Inferior parietal cortex (tissue), 1 donor: ENCODE data around the gene ARTN.

ENCODE experiments used
- DNase-seq: peaks from one replicate; pipeline ENCODE4 v3.0.0-alpha.2; 2016; ENCODE audit errors: extremely low spot score

The ARTN gene

GRCh38 chr1:43970502-43970901, 36.9 kb downstream of the ARTN start:
- no peak for DNase-seq

GRCh38 chr1:43970911-43971310, 37.3 kb downstream of the ARTN start:
- no peak for DNase-seq

- DNase-seq: no peak
Measured at GRCh38 chr1:43971336-43971980, 37.9 kb downstream of the ARTN start.

DNA sequence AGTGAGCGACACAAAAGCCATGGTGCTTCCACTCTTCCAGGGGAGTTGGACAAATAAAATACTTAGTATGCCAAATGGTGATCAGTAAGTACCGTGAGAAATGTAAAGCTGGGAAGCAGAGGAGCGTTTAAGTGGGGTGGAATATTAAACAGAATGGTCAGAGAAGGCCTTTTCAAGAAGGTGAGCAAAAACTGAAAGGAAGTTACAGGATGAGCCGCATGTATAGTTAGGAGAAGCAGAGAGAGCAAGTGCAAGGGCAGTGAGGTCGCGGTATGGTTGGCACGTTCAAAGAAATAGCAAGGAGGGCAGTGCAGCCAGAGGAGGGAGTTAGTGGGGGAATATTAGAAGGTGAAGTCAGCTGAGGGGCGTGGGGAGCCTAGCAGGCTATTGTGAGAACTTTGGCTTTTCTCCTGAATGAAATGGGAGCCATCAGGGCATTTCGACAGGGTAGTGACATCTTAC, 40.4 kb downstream of the ARTN start:
- no peak for DNase-seq

DNA sequence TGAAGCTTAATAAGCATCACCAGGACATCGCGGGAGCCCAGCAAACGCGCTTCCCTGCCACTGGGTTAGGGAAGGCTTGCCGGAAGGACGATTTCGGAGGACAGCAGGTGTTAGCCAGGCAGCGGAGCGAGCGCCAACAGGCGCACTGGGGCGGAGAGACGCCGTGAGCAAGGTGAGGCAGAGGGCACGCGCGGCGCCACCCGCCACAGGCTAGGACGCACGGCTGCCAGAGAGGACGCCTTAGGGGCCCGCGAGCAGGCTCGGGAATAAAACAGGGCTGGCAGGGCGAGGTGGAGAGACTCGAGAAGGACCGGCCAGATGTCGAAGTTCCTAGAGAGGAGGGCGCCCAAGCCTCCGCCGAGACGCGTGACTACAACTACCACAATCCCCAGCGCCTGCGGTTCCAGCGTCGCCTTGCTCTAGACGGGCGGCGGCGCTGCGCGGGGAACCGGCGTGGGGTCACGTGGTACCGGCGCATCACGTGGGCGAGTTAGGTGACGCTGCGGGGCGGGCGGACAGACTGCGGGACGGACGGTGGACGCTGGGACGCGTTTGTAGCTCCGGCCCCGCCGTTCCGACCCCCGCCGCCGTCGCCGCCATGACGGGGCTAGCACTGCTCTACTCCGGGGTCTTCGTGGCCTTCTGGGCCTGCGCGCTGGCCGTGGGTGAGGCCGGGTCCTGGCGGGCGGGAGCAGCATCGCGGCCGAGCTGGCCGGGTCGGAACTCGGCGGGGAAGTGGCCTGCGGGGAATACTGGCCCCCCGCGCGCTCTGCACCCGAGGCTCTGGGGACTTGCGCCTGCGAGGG, 41.0 kb downstream of the ARTN start, which contains the start of gene ATP6V0B:
TSS of gene ATP6V0B (plus strand) at position 518 of the 806 bp plus-strand sequence. CDS start at position 599, 81 bp downstream.
- peak; percentile 98 for DNase-seq

DNA sequence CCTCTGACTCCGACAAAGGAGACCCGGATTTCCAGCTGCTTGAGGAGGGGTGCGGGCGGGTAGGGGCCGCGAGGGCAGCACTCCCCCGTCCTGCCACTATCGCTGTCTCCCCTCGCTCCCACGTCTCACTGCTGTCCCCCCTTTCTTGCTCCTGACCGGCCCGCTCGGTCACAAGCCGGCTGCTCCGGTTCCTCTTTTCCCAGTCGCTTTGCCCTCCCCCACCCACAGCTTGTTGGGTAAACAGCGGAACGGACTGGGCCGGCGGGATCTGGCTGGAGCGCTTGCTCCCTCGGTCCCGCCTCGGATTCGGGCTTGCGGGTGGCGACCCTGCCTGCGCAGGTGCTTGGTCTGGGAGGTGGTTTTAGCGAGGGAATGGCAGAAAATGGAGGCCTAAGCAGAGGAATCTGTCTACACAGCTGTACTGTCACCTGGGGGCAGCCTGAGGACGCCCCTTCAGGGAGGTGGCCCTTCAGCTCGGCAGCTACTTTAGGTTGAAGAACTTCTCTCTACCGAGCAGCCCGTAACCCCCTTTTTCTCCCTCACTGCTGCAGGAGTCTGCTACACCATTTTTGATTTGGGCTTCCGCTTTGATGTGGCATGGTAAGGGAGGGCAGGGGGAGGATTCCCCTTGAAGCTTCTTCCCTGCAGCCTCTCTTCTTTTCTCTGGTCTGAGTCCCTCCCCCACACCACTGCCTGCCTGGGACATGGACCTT, 41.8 kb downstream of the ARTN start:
- no peak for DNase-seq

DNA sequence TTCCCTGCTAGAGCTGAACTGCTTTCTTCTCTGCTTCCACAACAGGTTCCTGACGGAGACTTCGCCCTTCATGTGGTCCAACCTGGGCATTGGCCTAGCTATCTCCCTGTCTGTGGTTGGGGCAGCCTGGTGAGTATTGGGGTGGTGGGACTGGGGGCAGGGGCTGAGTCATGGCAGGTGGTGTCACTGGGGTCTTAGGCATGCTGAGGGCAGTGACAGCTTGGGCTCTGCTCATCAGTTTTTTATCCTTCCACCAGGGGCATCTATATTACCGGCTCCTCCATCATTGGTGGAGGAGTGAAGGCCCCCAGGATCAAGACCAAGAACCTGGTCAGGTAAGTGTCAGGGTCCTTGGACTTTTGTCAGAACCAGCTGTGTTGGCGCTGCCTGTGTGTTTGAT, 42.4 kb downstream of the ARTN start:
- no peak for DNase-seq

DNA sequence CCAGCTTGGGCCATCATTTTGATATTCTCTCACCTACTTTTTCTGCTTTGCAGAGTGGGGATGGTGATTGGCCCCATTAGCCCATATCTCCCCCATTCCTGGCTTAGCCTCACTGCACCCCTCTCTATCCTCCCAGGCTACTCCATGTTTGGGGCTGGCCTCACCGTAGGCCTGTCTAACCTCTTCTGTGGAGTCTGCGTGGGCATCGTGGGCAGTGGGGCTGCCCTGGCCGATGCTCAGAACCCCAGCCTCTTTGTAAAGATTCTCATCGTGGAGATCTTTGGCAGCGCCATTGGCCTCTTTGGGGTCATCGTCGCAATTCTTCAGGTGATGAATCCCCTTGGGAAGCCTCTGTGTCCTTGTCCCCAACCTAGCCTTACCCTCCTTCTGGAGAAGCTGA, 43.3 kb downstream of the ARTN start:
- no peak for DNase-seq

GRCh38 chr1:43977376-43978263, 44.0 kb downstream of the ARTN start:
- no peak for DNase-seq

- no peak for DNase-seq
Measured at GRCh38 chr1:43978264-43978550, 44.6 kb downstream of the ARTN start.

DNA sequence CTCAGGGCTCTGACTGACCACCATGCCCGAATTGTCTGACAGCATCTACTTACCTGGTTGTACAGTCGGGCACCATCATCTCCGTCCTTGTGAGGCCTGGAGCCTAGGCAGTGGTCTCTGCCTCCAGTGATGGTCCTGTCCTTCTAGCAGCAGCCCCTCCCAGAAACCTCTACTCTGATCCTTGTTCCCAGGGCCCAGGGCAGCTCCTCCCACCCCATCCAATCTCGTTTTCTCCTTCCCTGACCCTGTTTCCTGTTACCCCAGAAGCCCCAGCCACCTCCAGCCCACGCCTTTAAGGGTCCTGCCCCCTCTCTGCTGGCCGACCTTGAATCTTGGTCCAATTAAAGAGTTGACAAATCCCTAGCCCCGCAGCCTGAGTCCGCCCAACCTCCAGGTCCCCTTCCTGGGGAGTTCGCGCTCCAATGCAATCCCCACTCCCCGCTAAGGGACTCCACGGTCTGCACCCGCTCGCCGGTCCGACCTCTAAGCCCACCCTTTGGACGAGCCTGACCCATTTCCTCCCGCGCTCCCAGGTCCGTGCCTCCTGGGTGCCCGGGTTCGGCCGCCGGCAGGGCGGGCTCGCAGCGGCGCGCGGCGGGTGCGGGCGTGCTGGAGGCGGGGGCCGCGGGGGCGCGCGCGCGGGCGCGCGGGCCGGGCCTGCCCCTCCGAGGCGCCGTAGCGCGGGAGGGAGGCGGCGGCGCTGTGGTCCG, 45.1 kb downstream of the ARTN start, which contains the start of gene B4GALT2:
TSS of gene B4GALT2 (plus strand) at position 660 of the 710 bp plus-strand sequence. CDS start 1,951 bp downstream, outside the sequence.
- DNase-seq: no peak

GRCh38 chr1:43979261-43979527, 45.6 kb downstream of the ARTN start:
- DNase-seq: no peak

DNA sequence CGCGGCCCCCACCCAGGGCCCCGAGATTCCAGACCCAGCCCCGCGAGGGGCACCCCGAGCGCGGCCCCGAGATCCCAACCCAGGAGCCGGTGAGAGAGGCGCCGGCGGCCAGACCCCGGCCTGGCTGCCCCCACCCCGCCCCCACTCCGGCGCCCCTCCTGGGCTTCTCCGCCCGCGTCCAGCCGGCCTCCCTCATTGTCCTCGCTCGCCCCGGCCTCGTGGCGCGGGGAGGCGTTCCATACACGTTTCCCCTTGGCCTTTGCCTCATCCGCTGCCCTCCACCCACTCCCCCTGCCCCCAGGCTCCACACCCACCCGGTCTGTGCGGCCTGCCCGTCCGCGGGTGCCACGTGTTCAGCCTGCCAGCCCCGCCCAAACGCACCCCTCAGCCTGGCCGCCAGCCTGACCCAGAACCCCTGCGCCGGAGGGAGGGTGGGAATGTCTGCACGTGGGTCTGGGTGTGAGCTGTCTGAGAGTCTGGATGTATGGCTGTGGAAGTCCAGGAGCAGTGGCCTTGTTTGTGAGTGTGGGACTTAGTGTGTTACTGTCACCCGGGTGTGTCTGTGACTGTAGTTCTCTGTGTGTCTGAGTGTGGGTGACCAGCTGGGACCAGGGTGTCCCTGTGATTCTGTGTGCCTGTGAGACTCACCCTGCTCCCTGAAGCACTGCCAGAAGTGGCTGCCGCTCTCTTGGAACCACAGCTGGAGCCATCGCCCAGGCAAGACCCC, 46.1 kb downstream of the ARTN start:
- DNase-seq: no peak

GRCh38 chr1:43980255-43981134, 46.9 kb downstream of the ARTN start:
- no peak for DNase-seq

DNA sequence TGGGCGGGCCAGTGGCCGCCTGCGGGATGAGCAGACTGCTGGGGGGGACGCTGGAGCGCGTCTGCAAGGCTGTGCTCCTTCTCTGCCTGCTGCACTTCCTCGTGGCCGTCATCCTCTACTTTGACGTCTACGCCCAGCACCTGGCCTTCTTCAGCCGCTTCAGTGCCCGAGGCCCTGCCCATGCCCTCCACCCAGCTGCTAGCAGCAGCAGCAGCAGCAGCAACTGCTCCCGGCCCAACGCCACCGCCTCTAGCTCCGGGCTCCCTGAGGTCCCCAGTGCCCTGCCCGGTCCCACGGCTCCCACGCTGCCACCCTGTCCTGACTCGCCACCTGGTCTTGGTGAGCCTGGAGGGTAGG, 47.5 kb downstream of the ARTN start:
- DNase-seq: no peak

DNA sequence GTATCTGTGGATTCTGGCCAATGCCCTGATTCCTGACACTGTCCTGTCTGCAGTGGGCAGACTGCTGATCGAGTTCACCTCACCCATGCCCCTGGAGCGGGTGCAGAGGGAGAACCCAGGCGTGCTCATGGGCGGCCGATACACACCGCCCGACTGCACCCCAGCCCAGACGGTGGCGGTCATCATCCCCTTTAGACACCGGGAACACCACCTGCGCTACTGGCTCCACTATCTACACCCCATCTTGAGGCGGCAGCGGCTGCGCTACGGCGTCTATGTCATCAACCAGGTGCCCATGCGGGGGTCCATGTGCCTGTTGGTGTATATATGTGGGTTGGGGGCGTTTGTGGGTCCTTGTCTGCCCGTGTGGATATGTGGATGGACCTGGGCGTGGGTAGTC, 48.0 kb downstream of the ARTN start:
- DNase-seq: no peak

DNA sequence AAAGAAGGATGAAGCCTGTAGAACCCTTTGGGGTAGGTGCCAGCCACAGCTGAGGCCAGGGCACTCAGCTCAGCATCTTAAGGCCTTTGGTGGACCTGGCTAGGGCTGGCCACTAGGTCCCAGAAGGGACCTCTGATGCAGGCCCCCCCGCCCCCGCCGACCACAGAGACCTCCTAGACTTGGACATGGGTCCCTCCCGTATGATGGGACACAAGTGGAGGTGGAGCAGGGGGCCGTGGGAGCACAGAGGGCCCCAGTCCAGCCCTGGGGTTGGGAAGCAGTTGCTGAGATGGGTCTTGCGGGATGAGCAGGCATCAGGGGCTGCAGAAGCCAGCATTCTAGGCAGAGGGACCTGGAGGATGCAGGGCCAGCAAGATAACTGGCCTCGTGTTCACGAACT, 48.6 kb downstream of the ARTN start:
- no peak for DNase-seq

DNA sequence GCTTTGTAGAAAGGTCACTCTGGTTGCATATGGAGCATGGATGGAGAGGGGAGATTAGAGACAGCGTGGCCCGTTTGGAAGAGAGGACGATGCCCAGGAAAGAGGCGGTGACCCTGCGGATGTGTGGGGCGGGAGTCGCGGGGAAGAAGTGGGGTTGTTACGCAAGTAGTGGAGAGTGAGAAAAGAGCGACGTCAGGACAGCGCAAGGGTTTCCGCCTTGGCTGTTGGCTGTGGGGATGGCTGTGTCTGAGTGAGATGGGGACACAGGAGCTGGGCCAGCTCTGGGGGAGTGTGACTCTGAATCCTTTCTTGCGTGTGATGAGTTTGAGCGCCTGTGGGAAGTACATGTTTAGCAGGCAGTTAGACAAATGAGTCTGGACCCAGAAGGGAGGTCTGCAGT, 49.2 kb downstream of the ARTN start:
- DNase-seq: no peak

GRCh38 chr1:43983253-43983899, 49.8 kb downstream of the ARTN start:
- no peak for DNase-seq
